GM18511 (cell line): Measurements from ENCODE around the gene CEMIP.

Experiments
- ATAC-seq: cut with Tn5 transposase; IDR thresholded peaks from one replicate; pipeline ENCODE4 v1.9.1; 2021; ENCODE audit warnings: mild to moderate bottlenecking, moderate library complexity; ENCODE audit not compliant: unreplicated experiment

The CEMIP gene

GRCh38 chr15:80971143-80971542, 192.0 kb downstream of the CEMIP start:
- no peak for ATAC-seq

- ATAC-seq, result no peak
These were observed 193.1 kb downstream of the CEMIP start for GRCh38 chr15:80972276-80972675.

GRCh38 chr15:80974914-80975313, 195.7 kb downstream of the CEMIP start:
- ATAC-seq, result no peak

GRCh38 chr15:80976851-80977250, 197.7 kb downstream of the CEMIP start:
- no peak for ATAC-seq

DNA sequence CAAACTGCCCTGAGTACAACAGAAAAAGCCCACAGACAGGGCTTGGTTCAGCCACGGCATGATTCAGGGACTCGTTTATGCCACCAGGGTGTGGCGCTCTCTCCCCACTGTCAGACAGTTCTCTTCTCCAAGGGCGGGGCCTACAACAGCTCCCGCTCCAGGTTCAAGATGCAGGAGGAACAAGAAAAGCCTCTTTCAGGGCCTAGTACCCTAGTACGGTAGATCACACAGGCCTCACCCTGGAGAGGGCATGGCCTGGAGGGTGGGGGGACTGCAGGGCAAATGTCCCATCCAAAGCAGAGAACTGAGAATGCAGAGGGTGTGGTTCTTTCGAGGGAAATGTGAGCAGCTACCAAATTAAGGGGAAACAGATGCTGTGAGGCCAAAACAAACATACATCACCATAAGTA, 198.5 kb downstream of the CEMIP start:
- ATAC-seq, result no peak

GRCh38 chr15:80978685-80979329, 199.6 kb downstream of the CEMIP start:
- ATAC-seq, result no peak

DNA sequence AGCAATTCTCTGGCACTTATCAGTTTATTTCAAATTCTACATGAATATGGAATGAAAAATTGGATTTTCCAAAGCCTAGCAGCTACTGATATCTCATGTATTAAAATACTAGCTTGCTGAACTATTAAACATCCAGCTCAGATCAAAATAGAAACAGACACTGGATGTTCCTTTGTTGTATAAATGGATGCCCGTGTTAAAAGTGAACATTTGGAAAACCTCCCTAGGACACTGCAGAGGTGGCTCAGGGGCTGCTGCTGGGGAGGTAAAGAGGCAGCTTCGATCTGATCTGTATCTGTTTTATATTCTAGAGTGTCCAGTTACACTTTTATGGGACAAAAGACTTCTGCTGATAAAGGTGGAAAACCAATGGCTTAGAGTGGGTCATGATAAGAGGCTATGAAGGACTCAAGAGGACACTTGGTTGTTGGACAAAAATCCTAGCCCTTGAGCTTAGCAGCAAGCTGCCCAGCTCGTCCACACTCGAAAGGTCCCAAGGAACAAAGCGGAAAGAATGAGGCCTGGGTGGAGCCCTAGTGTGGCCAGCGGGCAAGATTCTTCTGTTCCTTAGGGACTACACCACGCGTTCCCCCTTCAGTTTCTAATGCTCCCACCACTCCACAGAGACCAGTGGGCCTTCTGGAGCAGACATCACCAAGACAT, 200.5 kb downstream of the CEMIP start:
- no peak for ATAC-seq

DNA sequence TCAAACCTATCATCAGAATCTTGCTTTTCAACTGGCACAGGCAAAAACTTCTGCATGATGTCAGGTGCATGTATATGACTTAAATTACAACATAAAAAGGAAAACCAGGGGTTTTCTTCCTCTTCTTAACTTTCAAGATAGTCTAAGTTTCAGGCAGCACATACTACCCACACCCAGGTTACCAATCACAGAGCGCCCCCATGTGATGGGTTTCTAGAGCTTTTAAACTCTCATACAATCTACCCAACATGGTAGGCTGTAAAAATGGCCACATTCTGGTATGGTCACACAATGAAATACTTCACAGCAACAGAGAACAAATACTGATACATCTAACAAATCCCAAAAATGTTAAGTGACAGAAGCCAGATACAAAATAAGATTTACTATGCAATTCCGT, 203.0 kb downstream of the CEMIP start:
- no peak for ATAC-seq

- ATAC-seq, result no peak
These were observed 203.7 kb downstream of the CEMIP start for GRCh38 chr15:80982839-80983238.

- ATAC-seq, result no peak
These were observed 205.7 kb downstream of the CEMIP start for GRCh38 chr15:80984856-80985255.

DNA sequence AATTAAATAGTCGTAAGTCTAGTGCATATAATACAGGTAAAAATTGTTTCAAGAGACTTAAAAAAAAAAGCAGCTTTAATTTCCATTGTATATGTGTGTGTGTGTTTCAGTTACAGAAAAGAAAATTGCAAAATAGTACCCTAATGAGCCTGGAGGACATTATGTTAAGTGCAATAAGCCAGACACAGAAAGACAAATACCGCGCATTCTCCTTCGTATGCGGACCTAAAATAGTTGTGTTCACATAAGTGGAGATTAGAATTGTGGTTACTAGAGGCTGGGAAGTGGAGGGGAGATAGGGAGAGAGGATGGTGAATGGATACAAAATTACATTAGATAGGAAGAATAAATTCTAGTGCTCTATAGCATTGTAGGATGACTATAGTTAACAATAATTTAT, 206.8 kb downstream of the CEMIP start:
- ATAC-seq, result no peak

DNA sequence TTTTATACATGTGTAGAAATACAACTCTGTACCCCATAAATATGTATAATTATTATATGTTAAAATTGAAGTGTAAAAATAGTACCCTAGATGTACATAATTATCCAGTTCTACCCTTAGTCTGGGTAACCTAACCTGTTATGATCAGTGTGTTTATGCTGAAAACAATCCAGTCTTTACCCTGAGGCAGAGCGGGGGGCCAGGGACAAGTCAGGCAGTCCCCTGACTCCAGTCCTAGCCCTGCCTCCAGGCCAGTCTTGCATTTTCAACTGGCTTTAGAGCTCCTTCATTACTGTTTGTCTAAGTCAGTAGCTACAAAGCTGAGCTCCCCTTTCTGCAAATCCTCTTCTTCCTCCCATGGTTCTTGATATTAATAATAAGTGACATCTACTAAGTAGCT, 207.3 kb downstream of the CEMIP start:
- no peak for ATAC-seq

DNA sequence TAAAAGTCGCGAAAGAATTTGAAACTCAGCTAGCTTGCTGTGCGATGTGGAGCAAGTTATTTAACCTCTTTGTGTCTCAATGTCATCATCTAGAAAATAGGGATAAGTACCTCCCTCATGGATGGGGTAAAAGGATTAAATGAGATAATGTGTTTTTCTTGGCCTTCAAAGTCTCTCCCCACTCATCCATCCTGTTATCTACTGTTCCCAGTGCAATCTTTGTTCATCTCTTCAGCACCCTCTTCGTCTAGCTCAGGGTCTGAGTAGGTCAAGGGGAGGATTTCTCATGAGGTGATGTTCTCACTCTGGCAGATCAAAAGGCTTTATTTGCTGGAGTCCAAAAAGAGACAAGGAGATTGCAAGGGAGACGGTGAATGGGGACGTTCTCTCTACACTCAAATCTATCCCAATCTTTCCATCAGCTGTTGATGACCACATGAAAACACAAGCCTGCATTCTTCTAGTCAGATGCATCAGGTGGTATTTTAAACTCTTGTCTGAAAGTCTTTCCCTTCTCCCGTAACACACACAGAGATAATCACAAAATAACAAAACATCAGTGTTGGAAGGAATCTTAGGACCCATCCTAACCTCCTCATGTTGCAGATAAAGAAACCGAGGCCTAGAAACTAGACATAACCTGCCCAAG, 209.1 kb downstream of the CEMIP start:
- ATAC-seq, result no peak

GRCh38 chr15:80989081-80989517, 209.9 kb downstream of the CEMIP start:
- ATAC-seq, result peak; percentile 17

GRCh38 chr15:80989518-80990478, 210.6 kb downstream of the CEMIP start, which contains the start of gene MESD:
Gene MESD, minus strand, starts transcription at chr15:80989819. Its CDS starts 28 bp downstream, at chr15:80989791.
- peak; percentile 96 for ATAC-seq

DNA sequence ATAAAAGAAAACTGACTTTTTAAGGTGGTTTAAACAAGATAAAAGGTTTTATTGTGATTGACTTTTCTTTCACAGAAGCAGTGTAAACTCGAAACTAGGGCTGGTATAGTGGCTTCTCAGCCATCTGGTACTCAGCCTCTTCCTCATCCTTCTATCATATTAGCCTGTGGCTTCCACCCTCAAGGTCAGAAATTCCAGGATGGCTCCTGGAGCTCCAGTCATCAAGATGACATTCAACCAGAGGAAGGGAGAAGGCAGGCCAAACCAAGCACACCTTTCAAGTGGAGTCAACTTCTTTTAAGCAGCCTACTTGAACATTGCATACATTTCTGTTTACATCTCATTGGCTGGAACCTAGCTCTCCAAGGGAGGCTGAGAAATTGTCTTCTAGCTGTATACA, 211.8 kb downstream of the CEMIP start:
- no peak for ATAC-seq

DNA sequence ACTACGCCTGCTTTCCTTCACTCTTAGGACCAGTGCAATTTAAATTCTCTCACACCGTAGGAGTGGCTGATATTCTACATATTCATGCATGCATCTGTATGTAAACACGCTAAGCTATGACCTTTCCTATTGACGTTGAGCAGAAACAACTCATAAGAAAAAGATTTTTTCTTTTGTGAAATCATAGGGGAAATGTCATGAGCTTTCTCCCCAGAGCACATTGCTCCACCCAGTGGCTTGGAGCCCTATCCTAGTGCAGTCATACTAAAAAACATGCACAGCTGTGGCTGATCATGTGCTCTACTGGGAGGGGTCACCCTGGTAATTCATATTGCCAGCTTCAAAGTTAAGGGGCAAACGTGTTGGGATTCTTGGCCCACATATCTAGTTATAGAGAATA, 212.3 kb downstream of the CEMIP start:
- no peak for ATAC-seq

DNA sequence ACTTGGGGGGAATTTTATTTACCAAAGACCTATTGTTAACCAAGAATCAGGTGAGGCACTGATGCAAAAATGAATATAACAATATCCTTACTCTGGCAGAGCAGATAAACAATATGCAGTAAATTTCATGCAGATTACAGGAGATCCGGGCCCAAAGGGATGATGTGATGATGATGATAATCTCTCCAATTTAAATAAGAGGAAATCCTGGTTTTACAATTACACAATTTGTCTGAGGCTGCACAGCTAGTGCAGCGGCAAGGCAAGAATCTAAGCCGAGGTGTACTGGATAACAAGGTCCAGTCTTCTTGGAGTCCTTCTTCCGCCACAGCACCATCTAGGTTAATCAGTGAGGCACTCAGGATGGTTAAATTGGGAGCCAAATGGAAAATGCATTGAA, 212.8 kb downstream of the CEMIP start:
- no peak for ATAC-seq

DNA sequence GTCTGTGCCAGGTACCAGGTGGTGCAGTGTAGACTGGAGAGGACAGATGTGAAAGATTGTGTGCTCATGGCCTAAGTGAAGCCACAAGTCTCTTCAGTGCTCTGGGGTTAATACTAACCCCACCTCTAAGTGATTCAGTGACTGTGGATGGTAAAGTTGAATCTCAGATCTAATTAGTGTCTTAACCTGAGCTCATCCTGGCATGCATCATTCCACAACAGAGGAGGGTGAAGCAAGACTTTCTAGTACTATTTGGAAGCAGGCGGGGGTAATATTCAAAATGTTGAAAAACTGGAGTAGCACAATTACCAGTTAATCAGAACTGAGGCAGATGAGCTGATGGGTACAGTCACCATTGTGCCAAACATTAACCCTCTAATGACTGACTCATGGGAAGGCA, 213.3 kb downstream of the CEMIP start:
- ATAC-seq, result no peak

DNA sequence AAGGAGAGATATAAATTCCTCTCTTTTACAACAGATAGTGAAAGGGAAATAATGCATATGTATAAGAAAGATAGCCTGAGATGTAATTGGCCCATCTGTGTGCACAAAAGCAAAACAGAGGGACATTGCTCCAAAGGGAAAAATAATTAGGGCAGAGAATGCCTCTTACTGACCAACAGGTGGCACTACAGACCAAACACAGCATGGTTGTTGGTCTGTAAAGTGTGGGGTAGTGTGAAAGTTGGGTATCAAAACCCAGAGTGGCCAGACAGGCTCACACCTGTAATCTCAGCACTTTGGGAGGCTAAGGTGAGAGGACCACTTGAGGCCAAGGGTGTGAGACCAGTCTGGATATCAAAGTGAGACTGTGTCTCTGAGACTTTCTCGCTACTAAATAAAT, 217.1 kb downstream of the CEMIP start:
- ATAC-seq, result no peak

DNA sequence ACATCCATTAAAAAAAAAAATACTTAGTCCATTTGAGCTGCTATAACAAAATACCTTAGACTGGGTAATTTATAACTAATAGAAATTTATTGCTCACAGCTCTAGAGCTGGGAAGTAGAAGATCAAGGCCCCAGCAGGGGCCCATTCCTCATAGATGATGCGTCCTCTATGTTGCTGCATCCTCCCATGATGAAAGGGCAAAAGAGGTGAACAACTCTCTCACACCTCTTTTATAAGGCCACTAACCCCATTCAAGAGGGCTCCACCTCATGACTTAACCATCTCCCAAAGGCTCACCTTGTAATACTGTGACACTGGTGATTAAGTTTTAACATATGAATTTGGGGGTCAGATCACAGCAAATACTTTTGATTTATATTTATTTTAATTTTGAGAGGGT, 218.5 kb downstream of the CEMIP start:
- no peak for ATAC-seq
